GM19395 (cell line): ENCODE results near the gene CCDC138.

Source experiments
- ATAC-seq: cut with Tn5 transposase; IDR thresholded peaks from one replicate; pipeline ENCODE4 v1.9.1; 2021; ENCODE audit warnings: mild to moderate bottlenecking, moderate library complexity; ENCODE audit not compliant: unreplicated experiment

Gene CCDC138

GRCh38 chr2:108918156-108918874, 131.7 kb downstream of the CCDC138 start:
- no peak for ATAC-seq

DNA sequence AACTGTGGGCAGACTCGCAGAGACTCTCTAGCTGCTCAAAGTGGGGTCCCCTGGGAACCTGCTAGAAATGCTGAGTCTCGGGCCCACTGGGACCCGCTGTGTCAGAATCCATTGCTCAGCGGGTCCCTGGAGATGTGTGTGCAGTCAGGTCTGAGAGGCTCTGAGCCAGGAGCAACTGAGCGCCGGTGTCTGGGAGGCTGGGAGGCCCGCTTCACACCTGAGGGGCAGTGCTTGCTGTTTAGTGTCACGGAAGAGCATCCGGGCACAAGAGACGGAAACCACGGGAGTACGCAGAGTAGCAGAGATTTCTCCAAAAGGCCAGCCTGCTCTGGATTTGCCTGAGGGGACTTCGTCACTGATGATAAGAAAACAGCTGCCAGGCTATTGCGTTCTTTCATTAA, 132.4 kb downstream of the CCDC138 start:
- no peak for ATAC-seq

GRCh38 chr2:108919571-108920373, 133.2 kb downstream of the CCDC138 start:
- no peak for ATAC-seq

DNA sequence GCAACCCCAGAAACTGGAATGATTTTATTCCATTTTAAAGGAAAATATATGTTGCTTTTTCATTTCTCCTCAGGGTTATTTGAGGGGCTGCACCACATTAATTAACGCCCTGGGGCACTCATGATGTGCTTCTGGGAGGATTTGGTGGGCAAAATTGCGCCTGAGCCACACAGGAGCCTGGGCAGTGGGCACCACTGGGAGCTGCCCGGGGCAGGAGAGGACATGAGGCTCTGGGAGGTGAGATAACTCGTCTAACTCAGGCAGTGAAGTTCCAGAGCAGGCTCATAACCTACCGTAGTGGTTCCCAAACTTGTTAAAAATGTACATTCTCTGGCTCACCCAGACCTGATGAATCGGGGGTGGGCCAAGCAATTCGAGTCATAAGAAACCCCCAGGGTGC, 134.1 kb downstream of the CCDC138 start:
- no peak for ATAC-seq

GRCh38 chr2:108921096-108922030, 134.8 kb downstream of the CCDC138 start:
- no peak for ATAC-seq

DNA sequence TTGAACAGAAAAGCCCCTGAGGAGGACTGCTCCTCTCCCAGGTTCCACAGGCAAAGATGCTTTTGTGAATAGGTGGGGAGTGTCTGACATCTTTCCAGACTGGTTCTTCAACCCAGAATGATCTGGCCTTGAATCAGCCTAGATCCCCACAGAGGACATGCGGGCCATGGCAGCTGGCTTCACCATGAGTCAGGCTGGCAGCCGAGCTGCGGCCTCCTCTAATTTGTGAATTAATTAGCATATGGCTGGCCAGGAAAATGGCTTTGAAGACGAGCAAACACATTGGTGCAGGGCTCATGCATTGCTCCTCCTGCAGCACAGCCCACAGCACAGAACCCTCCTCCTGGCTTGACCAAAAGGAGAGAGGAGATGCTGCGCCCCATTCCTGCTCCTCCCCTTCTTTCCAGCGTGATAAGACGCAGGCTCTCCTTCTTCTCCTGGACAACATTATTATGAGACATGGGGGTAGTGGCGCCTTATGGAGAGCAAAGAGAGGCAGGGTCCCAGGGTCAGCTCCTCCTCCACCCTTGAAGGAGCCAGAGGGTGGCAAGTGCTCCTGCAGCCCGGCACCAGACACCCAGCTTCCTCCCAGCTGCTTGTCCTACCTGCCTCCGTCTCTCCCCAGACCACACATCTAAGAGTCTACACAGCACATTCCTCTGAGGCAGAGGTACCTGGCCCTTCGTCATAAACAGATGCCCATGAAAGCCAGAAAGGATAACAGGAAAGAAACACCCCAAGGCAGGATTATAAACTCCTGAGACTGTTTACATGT, 135.8 kb downstream of the CCDC138 start:
- no peak for ATAC-seq

GRCh38 chr2:108923019-108923700, 136.6 kb downstream of the CCDC138 start:
- no peak for ATAC-seq

GRCh38 chr2:108923736-108924579, 137.4 kb downstream of the CCDC138 start:
- no peak for ATAC-seq

DNA sequence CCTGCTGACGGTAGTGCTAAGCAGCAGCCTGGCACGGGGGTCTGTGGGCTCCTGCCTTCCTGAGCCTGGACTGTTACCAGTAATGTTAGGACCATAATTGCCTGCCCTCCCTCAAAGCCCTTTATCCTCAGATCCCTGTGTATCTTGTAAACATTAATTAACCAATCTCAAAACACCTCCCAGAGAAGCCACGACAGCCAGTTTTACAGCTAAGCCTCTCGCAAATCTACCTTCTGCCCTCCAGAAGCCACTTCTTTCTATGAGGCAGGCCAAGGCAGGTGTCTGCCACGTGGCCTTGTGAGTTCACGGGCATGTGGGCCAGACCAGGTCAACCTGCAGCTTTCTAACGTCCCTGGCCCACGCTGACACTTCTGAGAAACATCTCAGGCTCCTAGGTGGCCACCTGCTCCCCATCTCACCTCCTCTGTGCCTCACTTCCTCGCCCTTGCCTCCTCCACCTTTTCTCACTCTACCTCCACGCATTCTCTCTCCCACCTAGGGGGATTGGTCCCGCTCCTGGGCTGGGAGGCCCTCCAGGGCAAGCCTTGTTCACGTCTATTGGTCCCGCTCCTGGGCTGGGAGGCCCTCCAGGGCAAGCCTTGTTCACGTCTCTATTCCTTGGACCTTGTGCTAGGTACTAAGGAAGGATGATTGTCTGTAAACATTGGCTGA, 138.1 kb downstream of the CCDC138 start:
- no peak for ATAC-seq

DNA sequence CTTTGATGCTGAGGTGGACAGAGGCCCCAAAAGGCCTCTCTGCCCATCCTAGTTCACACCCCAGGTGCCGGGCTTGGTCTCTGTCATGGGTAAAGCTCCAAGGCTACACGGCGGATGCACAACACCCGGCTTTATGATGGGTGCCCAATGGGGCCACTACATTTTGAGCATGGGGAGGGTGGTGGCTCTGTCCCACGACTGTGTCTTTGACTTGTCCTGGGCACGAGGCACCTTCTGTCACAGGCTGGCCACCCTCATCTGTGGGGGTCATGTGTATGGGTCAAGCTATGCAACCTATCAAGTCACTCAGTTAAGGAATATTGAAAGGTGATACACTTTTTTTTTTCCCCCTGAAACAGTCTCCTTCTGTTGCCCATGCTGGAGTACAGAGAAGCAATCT, 138.7 kb downstream of the CCDC138 start:
- ATAC-seq = no peak

- ATAC-seq = no peak
These were observed 139.2 kb downstream of the CCDC138 start for GRCh38 chr2:108925735-108926134.
